HepG2 (cell line): ENCODE data around the gene COA4. TPM values are rescaled to one million over a fixed set of nuclear protein-coding genes. Genes with fewer than 3 reads are reported as not detected.

ENCODE experiments used
- ATAC-seq: fragments of 200-7000 bp; cut with Tn5 transposase; 3 replicates; pipeline ENCODE4 v1.9.1; 2020; ENCODE audit warnings: mild to moderate bottlenecking, moderate library complexity
- BruUV-seq: library from RNA; stranded (reverse); fragments of 400-500 nt; replicated peaks from 2 replicates; lab custom pipeline; 2021; lab: Mats Ljungman, UMichigan
- CTCF ChIA-PET: fragments of 300-600 bp; formaldehyde crosslinking; extraction: SDS; loops from one replicate; lab custom pipeline; 2021; ENCODE audit warnings: low total read pairs, inconsistent platforms, low intra/inter-chr PET ratio; lab: Yijun Ruan, JAX
- POLR2A ChIA-PET: fragments of 350-600 bp; sonication (Branson Sonifier 250); formaldehyde crosslinking; loops from one replicate; lab custom pipeline; 2020; ENCODE audit warnings: antibody characterized with exemption, inconsistent platforms; lab: Yijun Ruan, JAX
- DNase-seq: peaks from one replicate; pipeline ENCODE4 v3.0.0-alpha.2; 2015; ENCODE audit warnings: low spot score
- FAIRE-seq: peaks from 3 replicates; lab custom pipeline; 2011; peaks lifted over from hg19 to GRCh38; lab: Jason Lieb, UNC
- H2AFZ ChIP-seq: one replicate; pipeline ENCODE4 v1.6.1; 2011; ENCODE audit warnings: low read length, inconsistent platforms
- H3K27ac ChIP-seq: fragments of 300-600 bp; 3 replicates; pipeline ENCODE4 v1.8.0; 2011; ENCODE audit warnings: mixed run types, mild to moderate bottlenecking, mixed read lengths, low read length, inconsistent platforms; ENCODE audit not compliant: insufficient read depth; ENCODE audit errors: extremely low read length
- H3K27me3 ChIP-seq, 2 experiments: fragments of 200-600 bp in 1 of 2; 2 replicates in 1 of 2; 3 replicates in 1 of 2; pipeline versions ENCODE4 v1.6.0 to v1.8.0; 2011; ENCODE audit warnings: low read length in 2 of 2, mild to moderate bottlenecking in 2 of 2, moderate library complexity in 2 of 2, inconsistent platforms in 1 of 2; ENCODE audit not compliant: insufficient read depth in 2 of 2, control insufficient read depth in 1 of 2
- H3K36me3 ChIP-seq, 2 experiments: fragments of 200-600 bp in 1 of 2; replicated peaks in 1 of 2; 2 replicates in 1 of 2; 3 replicates in 1 of 2; pipeline versions ENCODE4 v1.5.1 to v1.8.0; 2011; ENCODE audit warnings: low read length in 2 of 2, inconsistent platforms in 1 of 2; ENCODE audit not compliant: insufficient read depth in 2 of 2, control insufficient read depth in 1 of 2
- H3K4me1 ChIP-seq: 2 replicates; pipeline ENCODE4 v1.5.1; 2012; ENCODE audit warnings: low read length, inconsistent platforms; ENCODE audit not compliant: insufficient read depth
- H3K4me2 ChIP-seq: 2 replicates; pipeline ENCODE4 v1.6.0; 2011; ENCODE audit warnings: low read depth, low read length, inconsistent platforms
- H3K4me3 ChIP-seq, 3 experiments: fragments of 200-600 bp in 1 of 3; sonication (generic), shearing (Covaris generic) in 1 of 3; replicated peaks in 1 of 3; 2 replicates each; pipeline ENCODE4 v1.5.1; 2011 to 2016; ENCODE audit warnings: low read length in 3 of 3, inconsistent platforms in 2 of 3, low read depth in 2 of 3, mild to moderate bottlenecking in 2 of 3, control low read depth in 1 of 3, mixed read lengths in 1 of 3; ENCODE audit not compliant: insufficient read depth in 1 of 3
- H3K79me2 ChIP-seq: one replicate; pipeline ENCODE4 v1.6.1; 2011; ENCODE audit warnings: low read length, inconsistent platforms; ENCODE audit not compliant: insufficient read depth
- H3K9ac ChIP-seq: 2 replicates; pipeline ENCODE4 v1.6.0; 2011; ENCODE audit warnings: mild to moderate bottlenecking, low read depth, low read length, inconsistent platforms; ENCODE audit not compliant: insufficient read depth
- H3K9me3 ChIP-seq: 2 replicates; pipeline ENCODE4 v1.5.1; 2012; ENCODE audit warnings: mild to moderate bottlenecking, low read length
- H4K20me1 ChIP-seq: 2 replicates; pipeline ENCODE4 v1.6.0; 2011; ENCODE audit warnings: inconsistent platforms, mild to moderate bottlenecking, low read length, moderate library complexity; ENCODE audit not compliant: insufficient read depth
- HNRNPLL ChIP-seq: fragments of 200-400 bp; formaldehyde crosslinking; IDR thresholded peaks from 2 replicates; pipeline ENCODE4 v1.6.1; 2017; ENCODE audit warnings: mild to moderate bottlenecking, low read depth, low read length; ENCODE audit not compliant: poor library complexity, severe bottlenecking
- KDM6A ChIP-seq: IDR thresholded peaks from 2 replicates; pipeline ENCODE4 v1.6.1; 2016; ENCODE audit warnings: low read depth
- SKIL ChIP-seq: sonication (generic); formaldehyde crosslinking; IDR thresholded peaks from 2 replicates; pipeline ENCODE4 v1.8.0; 2022; ENCODE audit warnings: missing genetic modification reagents, mild to moderate bottlenecking, moderate library complexity, borderline replicate concordance
- TOE1 ChIP-seq: sonication (generic); formaldehyde crosslinking; IDR thresholded peaks from 2 replicates; pipeline ENCODE4 v1.4.0; 2020; ENCODE audit warnings: mild to moderate bottlenecking, missing genetic modification reagents
- ZBTB40 ChIP-seq, 2 experiments: fragments of 450-650 bp in 1 of 2; sonication (generic) in 1 of 2; formaldehyde crosslinking in 1 of 2; IDR thresholded peaks; 2 replicates each; pipeline versions ENCODE4 v1.6.1 to v1.8.0; 2016 to 2022; ENCODE audit warnings: antibody characterized with exemption in 1 of 2, mild to moderate bottlenecking in 1 of 2, missing genetic modification reagents in 1 of 2
- ZFP82 ChIP-seq: sonication (generic); formaldehyde crosslinking; IDR thresholded peaks from 2 replicates; pipeline ENCODE4 v1.5.1; 2020; ENCODE audit warnings: mild to moderate bottlenecking, missing genetic modification reagents, borderline replicate concordance
- ZNF282 ChIP-seq: fragments of 450-650 bp; IDR thresholded peaks from 2 replicates; pipeline ENCODE4 v1.6.1; 2018; ENCODE audit not compliant: partially characterized antibody
- WGBS: methylation state at CpG from one replicate; pipeline ENCODE4 v1.1.6; 2017; ENCODE audit warnings: low lambda C conversion rate; 5-methylcytosine and 5-hydroxymethylcytosine counted together
- in situ Hi-C: cut with HindIII; loops from 2 replicates; pipeline ENCODE4 v1.10.0; 2017; ENCODE audit warnings: low pct_unique_long_range_greater_than_20kb; ENCODE audit not compliant: extremely low pct_ligation_motif_present
- intact Hi-C: fragments of 100-400 bp; cut with micrococcal nuclease; formaldehyde crosslinking; loops from one replicate; pipeline ENCODE4 v1.10.0; 2022; ENCODE audit not compliant: unreplicated experiment
- polyA plus RNA-seq, 8 experiments: library from polyadenylated mRNA; depleted of rRNA in 3 of 8; stranded (reverse) in 7 of 8; unstranded in 1 of 8; fragments of >200 nt; fragmentation: Illumina TruSeq in 4 of 8; extraction: Trizol in 4 of 8; gene quantifications; 2 replicates each; pipeline versions ENCODE4 v1.2.1 to v1.2.3, GENCODE V29; 2011 to 2016; ENCODE audit warnings: low read depth in 4 of 8, missing spikeins in 1 of 8, mixed read lengths in 1 of 8; ENCODE audit not compliant: insufficient read depth in 1 of 8
- total RNA-seq, 5 experiments: library from RNA; depleted of rRNA; stranded (reverse); fragments of >200 nt; fragmentation: Illumina TruSeq; extraction: Trizol; gene quantifications; 2 replicates each; pipeline ENCODE4 v1.2.3, GENCODE V29; 2016; ENCODE audit warnings: low read depth in 1 of 5
- TF ChIP-seq, protein P1 (sequence below): sonication (generic); formaldehyde crosslinking; IDR thresholded peaks from 2 replicates; pipeline ENCODE4 v1.4.0; 2020; ENCODE audit warnings: missing genetic modification reagents
- TF ChIP-seq, protein P2 (sequence below): sonication (generic); formaldehyde crosslinking; IDR thresholded peaks from 2 replicates; pipeline ENCODE4 v1.5.1; 2020; ENCODE audit warnings: mild to moderate bottlenecking, missing genetic modification reagents, moderate library complexity

Gene COA4
- total and polyA plus RNA-seq, 2 of the 13 experiments (the other 11 are each of a cell fraction or from before 2014, with no cell fraction given): 107 to 109 TPM

GRCh38 chr11:73914284-73914683 lies 37.6 kb upstream of the COA4 start:
- no TSS peak for BruUV-seq
- Histone ChIP-seq H3K4me3 (no peak overlapping the region), H4K20me1 (no peaks in the 10 kb centered on the region), H3K27ac (no peak overlapping the region), H3K9ac (no peak overlapping the region), H3K27me3 (no peaks in the 10 kb centered on the region), H3K4me2 (no peak overlapping the region), H3K36me3 (peaks cover 12 to 63% of the 10 kb centered on the region in 2 experiments), H3K79me2 (no peaks in the 10 kb centered on the region), H3K4me1 (0 out of 2 replicates have a peak, but pooled peaks cover 9% of the 10 kb centered on the region), H2AFZ (no peak overlapping the region), H3K9me3 (no peaks in the 10 kb centered on the region)
- POLR2A ChIA-PET: no interaction called here
- FAIRE-seq (no peak), ATAC-seq (no peak), DNase-seq (no peak)
- WGBS: 89% methylated on average over 4 of the region's 4 CpGs
- CTCF ChIA-PET: no interaction called here
- in situ Hi-C loops (no loop called here), intact Hi-C loops (no loop called here)
- TF ChIP-seq, protein P1, sequence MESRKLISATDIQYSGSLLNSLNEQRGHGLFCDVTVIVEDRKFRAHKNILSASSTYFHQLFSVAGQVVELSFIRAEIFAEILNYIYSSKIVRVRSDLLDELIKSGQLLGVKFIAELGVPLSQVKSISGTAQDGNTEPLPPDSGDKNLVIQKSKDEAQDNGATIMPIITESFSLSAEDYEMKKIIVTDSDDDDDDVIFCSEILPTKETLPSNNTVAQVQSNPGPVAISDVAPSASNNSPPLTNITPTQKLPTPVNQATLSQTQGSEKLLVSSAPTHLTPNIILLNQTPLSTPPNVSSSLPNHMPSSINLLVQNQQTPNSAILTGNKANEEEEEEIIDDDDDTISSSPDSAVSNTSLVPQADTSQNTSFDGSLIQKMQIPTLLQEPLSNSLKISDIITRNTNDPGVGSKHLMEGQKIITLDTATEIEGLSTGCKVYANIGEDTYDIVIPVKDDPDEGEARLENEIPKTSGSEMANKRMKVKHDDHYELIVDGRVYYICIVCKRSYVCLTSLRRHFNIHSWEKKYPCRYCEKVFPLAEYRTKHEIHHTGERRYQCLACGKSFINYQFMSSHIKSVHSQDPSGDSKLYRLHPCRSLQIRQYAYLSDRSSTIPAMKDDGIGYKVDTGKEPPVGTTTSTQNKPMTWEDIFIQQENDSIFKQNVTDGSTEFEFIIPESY: no peak
- TF ChIP-seq SKIL (no peak), ZFP82 (CRISPR knock-in tag) (no peak), ZBTB40 (IDR thresholded peaks at IDR 0.05) (no peak), ZBTB40 (CRISPR knock-in tag; IDR thresholded peaks at IDR 0.05) (no peak), TOE1 (CRISPR knock-in tag) (no peak), HNRNPLL (no peak), KDM6A (no peak), ZNF282 (no peak)
- TF ChIP-seq, protein P2, sequence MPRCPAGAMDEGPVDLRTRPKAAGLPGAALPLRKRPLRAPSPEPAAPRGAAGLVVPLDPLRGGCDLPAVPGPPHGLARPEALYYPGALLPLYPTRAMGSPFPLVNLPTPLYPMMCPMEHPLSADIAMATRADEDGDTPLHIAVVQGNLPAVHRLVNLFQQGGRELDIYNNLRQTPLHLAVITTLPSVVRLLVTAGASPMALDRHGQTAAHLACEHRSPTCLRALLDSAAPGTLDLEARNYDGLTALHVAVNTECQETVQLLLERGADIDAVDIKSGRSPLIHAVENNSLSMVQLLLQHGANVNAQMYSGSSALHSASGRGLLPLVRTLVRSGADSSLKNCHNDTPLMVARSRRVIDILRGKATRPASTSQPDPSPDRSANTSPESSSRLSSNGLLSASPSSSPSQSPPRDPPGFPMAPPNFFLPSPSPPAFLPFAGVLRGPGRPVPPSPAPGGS: no peak
